ENCODE measurements around the gene LEP. TPM values are rescaled to one million over a fixed set of nuclear protein-coding genes. Genes with fewer than 3 reads are reported as not detected.
A peak's percentile ranks its signal among the peaks of the same experiment; 100 is the strongest.

LEP gene
- total RNA-seq, 1 experiment from 2014 or later: not detected

GRCh38 chr7:128259131-128260061, 18.3 kb downstream of the LEP start:
- no peak overlapping the region for H4K91ac ChIP-seq (ENCODE audit: insufficient read length, low read depth, low read length)
- Mint-ChIP-seq H3K4me1 (peaks cover 36 to 50% of the 10 kb centered on the region in 2 experiments), H3K36me3 (ENCODE audit: insufficient read depth in 1 of 3, low read depth in 3 of 3) (peaks cover 0 to 15% (median 7%) of the 10 kb centered on the region in 3 experiments; a peak in 5 of 7 replicates), H3K9me3 (no peaks in the 10 kb centered on the region; a peak in 1 of 5 replicates), H3K4me3 (no peak overlapping the region), H3K27ac (peak overlapping the region in 2 of 3 experiments; percentile 20 to 42; a peak in 1 of 7 replicates), H3K27me3 (ENCODE audit: low read depth) (peaks cover 2% of the 10 kb centered on the region; the same call in 1 of the 2 replicates)
- H3K4me1 ChIP-seq (ENCODE audit: insufficient read depth, low read length): no peaks in the 10 kb centered on the region; the same call in 1 of the 2 replicates
- no peak overlapping the region for H2BK20ac ChIP-seq (ENCODE audit: low read depth, low read length, poor library complexity, severe bottlenecking)
- H3T11ph ChIP-seq (ENCODE audit: low read length): no peak overlapping the region
- no peak for DNase-seq
- no CpG with 5 or more reads among the region's 11 CpGs for WGBS (ENCODE audit: extremely low coverage, insufficient read length, low lambda C conversion rate)
- H3K56ac ChIP-seq (ENCODE audit: insufficient read length, low read depth, low read length): no peak overlapping the region
- no peaks in the 10 kb centered on the region for H3K23me2 ChIP-seq (ENCODE audit: insufficient read length, low read depth, low read length, poor library complexity, severe bottlenecking)
- no peak overlapping the region for H2BK15ac ChIP-seq (ENCODE audit: low read depth, low read length)
- no peak overlapping the region for H4K5ac ChIP-seq (ENCODE audit: insufficient read length, low read depth, low read length)
- H2BK120ac ChIP-seq (ENCODE audit: low read depth, low read length, poor library complexity, severe bottlenecking): no peak overlapping the region
- H3K4ac ChIP-seq (ENCODE audit: low read depth, low read length): no peak overlapping the region
- no peak overlapping the region for H2AK5ac ChIP-seq (ENCODE audit: insufficient read length, low read length)
- H3K4me2 ChIP-seq (ENCODE audit: insufficient read depth, insufficient read length, low read length): no peak overlapping the region
- H3K79me1 ChIP-seq (ENCODE audit: insufficient read depth, low read depth, low read length, poor library complexity, severe bottlenecking): no peaks in the 10 kb centered on the region
- no peaks in the 10 kb centered on the region for H3K79me2 ChIP-seq (ENCODE audit: insufficient read depth, low read length)
- no peaks in the 10 kb centered on the region for H3K9me3 ChIP-seq (ENCODE audit: control insufficient read depth, low read depth, low read length)
- H2BK12ac ChIP-seq (ENCODE audit: insufficient read length, low read depth, low read length): no peak overlapping the region
- no peaks in the 10 kb centered on the region for H3K27me3 ChIP-seq (ENCODE audit: insufficient read depth, low read length)
- no peak overlapping the region for H2AFZ ChIP-seq (ENCODE audit: low read length)
- no peak for TF ChIP-seq CTCF (conservative IDR thresholded peaks at IDR 0.05)
- H3K9ac ChIP-seq (ENCODE audit: extremely low read depth, insufficient read length, low read length): no peak overlapping the region
- H3K14ac ChIP-seq (ENCODE audit: insufficient read depth, low read length): no peak overlapping the region
- H3K27ac ChIP-seq (ENCODE audit: insufficient read length, low read depth, low read length): no peak overlapping the region
- no peak overlapping the region for H3K18ac ChIP-seq (ENCODE audit: insufficient read length, low read depth, low read length)
- H4K8ac ChIP-seq (replicated peaks; ENCODE audit: insufficient read length, low read depth, low read length): no peak overlapping the region
- H4K20me1 ChIP-seq (ENCODE audit: control insufficient read depth, insufficient read depth, insufficient read length): no peaks in the 10 kb centered on the region
- no peak overlapping the region for H3K23ac ChIP-seq (ENCODE audit: insufficient read length, low read depth, low read length)
- no peak overlapping the region for H2BK5ac ChIP-seq (ENCODE audit: insufficient read length, low read length)

Data from H9 (cell line).